Uterus (tissue), 4 donors: Measurements from ENCODE around the gene ZNF581. TPM values are rescaled to one million over a fixed set of nuclear protein-coding genes. Genes with fewer than 3 reads are reported as not detected.

ENCODE experiments used
- DNase-seq, 2 donors: peaks; one replicate each; pipeline ENCODE4 v3.0.0-alpha.2; 2019 to 2020
- H3K27ac ChIP-seq, 2 donors: fragments of 200-600 bp; sonication (generic); 1 replicate in 1 of 2; 2 replicates in 1 of 2; pipeline ENCODE4 v1.5.1; 2016 to 2018
- H3K27me3 ChIP-seq, 2 donors: fragments of 200-600 bp; sonication (generic); one replicate each; pipeline ENCODE4 v1.5.1; 2018 to 2019; ENCODE audit warnings: control low read depth in 1 of 2
- H3K36me3 ChIP-seq, 2 donors: fragments of 200-600 bp; sonication (generic); one replicate each; pipeline ENCODE4 v1.5.1; 2019; ENCODE audit warnings: control low read depth in 1 of 2
- H3K4me1 ChIP-seq, 2 donors: fragments of 200-600 bp; sonication (generic); one replicate each; pipeline ENCODE4 v1.5.1; 2018 to 2019; ENCODE audit warnings: control low read depth in 1 of 2
- H3K4me3 ChIP-seq, 2 donors: fragments of 200-600 bp; sonication (generic); 1 replicate in 1 of 2; 2 replicates in 1 of 2; pipeline ENCODE4 v1.5.1; 2018 to 2019; ENCODE audit warnings: mild to moderate bottlenecking in 1 of 2
- H3K9me3 ChIP-seq, 2 donors: fragments of 200-600 bp; sonication (generic); one replicate each; pipeline ENCODE4 v1.5.1; 2019; ENCODE audit warnings: control low read depth in 1 of 2
- CTCF ChIP-seq, 4 experiments: fragments of 200-600 bp in 2 of 4; fragments of 450-650 bp in 2 of 4; sonication (generic) in 2 of 4; IDR thresholded peaks; one replicate each; pipeline ENCODE4 v1.5.1; 2016 to 2019; ENCODE audit warnings: antibody characterized with exemption in 4 of 4, mild to moderate bottlenecking in 2 of 4, moderate library complexity in 1 of 4
- POLR2A ChIP-seq, 2 donors: fragments of 450-650 bp; IDR thresholded peaks; one replicate each; pipeline ENCODE4 v1.6.1; 2016; ENCODE audit warnings: antibody characterized with exemption in 2 of 2, mild to moderate bottlenecking in 1 of 2, moderate library complexity in 1 of 2
- intact Hi-C: fragments of 100-400 bp; cut with DNase I; formaldehyde crosslinking; loops from one replicate; pipeline ENCODE4 v1.15.1; 2023; ENCODE audit warnings: low total_unique reads
- total RNA-seq, 4 donors: library from RNA; depleted of rRNA in 3 of 4; stranded (reverse); fragments of >200 nt in 3 of 4; gene quantifications; one replicate each; pipeline versions ENCODE4 v1.1.0 to v1.2.4, GENCODE V29; 2014 to 2023
- donor health status: DM: yes; HTN: yes; CAD: no.

ZNF581 gene
- total RNA-seq, 4 donors from 2014 or later = 2.8 to 30.3 (median 12.8) TPM

DNA sequence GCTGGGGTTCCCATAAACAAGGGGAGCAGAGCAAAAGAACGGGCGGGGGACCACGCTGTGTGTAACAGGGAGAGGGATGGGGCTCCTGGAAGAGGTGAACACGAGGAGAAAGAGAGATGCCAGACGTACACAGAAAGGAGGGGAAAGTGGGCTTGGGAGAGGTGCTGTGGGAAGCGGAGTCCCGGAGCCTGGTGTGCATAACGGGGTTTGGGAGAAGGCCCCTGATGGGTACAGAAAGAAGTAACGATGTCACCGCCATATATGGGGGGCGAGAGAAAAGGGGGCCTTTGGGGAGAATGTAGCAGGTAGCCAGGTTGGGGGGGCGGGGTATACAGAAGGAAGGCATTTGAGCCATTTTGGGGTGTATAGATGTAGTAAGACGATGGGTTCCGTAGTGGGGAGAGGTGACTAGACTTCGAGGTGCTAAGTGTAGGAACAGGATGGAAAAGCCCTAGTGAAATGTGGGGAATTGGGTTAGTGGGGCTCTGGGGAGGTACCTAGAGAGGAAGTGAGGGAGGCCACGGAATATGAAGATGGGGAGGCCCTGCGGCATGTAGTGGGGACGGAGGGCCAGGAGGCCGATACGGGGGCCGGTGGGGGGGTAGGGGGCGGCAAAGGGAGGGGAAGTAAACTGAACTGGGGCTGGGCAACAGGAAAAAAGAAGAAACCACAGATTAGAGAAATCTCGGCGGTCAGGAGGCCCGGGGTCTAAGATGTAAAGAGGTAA lies 1.9 kb upstream of the ZNF581 start:
- peak overlapping the region; percentile 72 to 94 for H3K4me3 ChIP-seq
- no peaks in the 10 kb centered on the region for H3K9me3 ChIP-seq
- peaks cover 0 to 29% of the 10 kb centered on the region in 2 donors for H3K4me1 ChIP-seq
- intact Hi-C loops = loop anchor here (10.0 kb wide), 1 partner anchor 527 kb away; the partner anchor contains the start of gene PPP1R12C
- H3K27ac ChIP-seq = peak overlapping the region; percentile 88 to 98
- H3K36me3 ChIP-seq = no peaks in the 10 kb centered on the region
- DNase-seq = no peak
- no peak for TF ChIP-seq POLR2A (IDR thresholded peaks at IDR 0.05)
- TF ChIP-seq CTCF (IDR thresholded peaks at IDR 0.05) = no peak
- no peaks in the 10 kb centered on the region for H3K27me3 ChIP-seq

GRCh38 chr19:55642153-55643002 lies 1.1 kb upstream of the ZNF581 start:
- intact Hi-C loops = loop anchor here (10.0 kb wide), 1 partner anchor 528 kb away; the partner anchor contains the start of gene PPP1R12C
- Histone ChIP-seq H3K27me3 (no peaks in the 10 kb centered on the region), H3K27ac (peak overlapping the region; percentile 88 to 98), H3K4me1 (peaks cover 0 to 21% of the 10 kb centered on the region in 2 donors), H3K36me3 (no peaks in the 10 kb centered on the region), H3K9me3 (no peaks in the 10 kb centered on the region), H3K4me3 (peak overlapping the region; percentile 72 to 94)
- DNase-seq = no peak
- TF ChIP-seq CTCF (IDR thresholded peaks at IDR 0.05) = no peak
- peak in 1 of 2 donors; percentile 30 for TF ChIP-seq POLR2A (IDR thresholded peaks at IDR 0.05)

DNA sequence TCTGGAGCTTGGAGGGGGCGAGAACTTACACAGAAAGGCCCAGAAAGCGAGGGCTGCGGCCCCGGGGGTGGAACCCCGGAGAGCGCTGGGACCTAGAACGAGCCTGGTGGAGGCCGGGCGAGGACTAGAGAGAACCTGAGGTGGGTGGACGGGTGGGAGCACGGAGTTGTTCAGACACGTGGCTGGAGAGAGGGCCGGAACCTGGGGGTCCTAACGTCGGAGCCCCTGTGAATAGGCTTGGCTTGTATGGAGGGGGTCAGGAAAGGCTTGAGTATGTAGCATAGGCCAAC lies 383 bp downstream of the ZNF581 start:
- DNase-seq = no peak
- Histone ChIP-seq H3K4me3 (peak overlapping the region; percentile 72 to 94), H3K36me3 (no peaks in the 10 kb centered on the region), H3K9me3 (no peaks in the 10 kb centered on the region), H3K27me3 (no peaks in the 10 kb centered on the region), H3K4me1 (peaks cover 0 to 17% of the 10 kb centered on the region in 2 donors), H3K27ac (peak overlapping the region; percentile 88 to 98)
- TF ChIP-seq POLR2A (IDR thresholded peaks at IDR 0.05) (no peak), CTCF (IDR thresholded peaks at IDR 0.05) (no peak)
- intact Hi-C loops = loop anchor here (10.0 kb wide), 1 partner anchor 529 kb away; the partner anchor contains the start of gene PPP1R12C

- DNase-seq = no peak
- intact Hi-C loops = loop anchor here (10.0 kb wide), 1 partner anchor 530 kb away; the partner anchor contains the start of gene PPP1R12C
- Histone ChIP-seq H3K27ac (peak overlapping the region in 1 of 2 donors; percentile 88), H3K36me3 (no peaks in the 10 kb centered on the region), H3K4me1 (peaks cover 0 to 22% of the 10 kb centered on the region in 2 donors), H3K9me3 (no peaks in the 10 kb centered on the region), H3K4me3 (peak overlapping the region; percentile 72 to 94), H3K27me3 (no peaks in the 10 kb centered on the region)
- no peak for TF ChIP-seq POLR2A (IDR thresholded peaks at IDR 0.05)
- no peak for TF ChIP-seq CTCF (IDR thresholded peaks at IDR 0.05)
These were observed 863 bp downstream of the ZNF581 start for GRCh38 chr19:55644191-55644833.
